K562 (cell line): ENCODE data around the gene PRKACA. TPM values are rescaled to one million over a fixed set of nuclear protein-coding genes. Genes with fewer than 3 reads are reported as not detected.

Experiments used
- CCNT2 ChIP-seq: IDR thresholded peaks from 2 replicates; pipeline ENCODE4 v1.6.1; 2011; ENCODE audit warnings: borderline replicate concordance, low read depth, mild to moderate bottlenecking, moderate library complexity, mixed read lengths, low read length; ENCODE audit not compliant: insufficient read length; ENCODE audit errors: extremely low read depth
- DIDO1 ChIP-seq: fragments of 450-650 bp; IDR thresholded peaks from 2 replicates; pipeline ENCODE4 v1.6.1; 2016; ENCODE audit warnings: low read depth, missing biosample characterization, missing genetic modification characterization
- GABPA ChIP-seq: fragments of 200-800 bp; sonication (Bioruptor generic); conservative IDR thresholded peaks from 2 replicates; pipeline ENCODE4 v1.6.1; 2016; ENCODE audit warnings: low read depth, missing genetic modification characterization, missing compliant biosample characterization
- MAZ ChIP-seq, 2 experiments: fragments of 450-650 bp in 1 of 2; sonication (generic) in 1 of 2; formaldehyde crosslinking; IDR thresholded peaks in 1 of 2; conservative IDR thresholded peaks in 1 of 2; 2 replicates each; pipeline versions ENCODE4 v1.4.0 to v1.5.0; 2020; ENCODE audit warnings: mild to moderate bottlenecking in 1 of 2, missing genetic modification reagents in 1 of 2
- REST ChIP-seq, 2 experiments: fragments of 450-650 bp; formaldehyde crosslinking in 1 of 2; IDR thresholded peaks; 2 replicates each; pipeline versions ENCODE4 v1.4.0 to v1.6.1; 2014 to 2020; ENCODE audit warnings: mild to moderate bottlenecking in 2 of 2, borderline replicate concordance in 1 of 2, low read depth in 1 of 2
- SMAD1 ChIP-seq: fragments of 150-350 bp; IDR thresholded peaks from 2 replicates; pipeline ENCODE4 v1.6.1; 2014; ENCODE audit warnings: low read length, low read depth; ENCODE audit not compliant: partially characterized antibody
- TAF15 ChIP-seq: fragments of 200-400 bp; formaldehyde crosslinking; IDR thresholded peaks from 2 replicates; pipeline ENCODE4 v1.6.1; 2017; ENCODE audit warnings: mild to moderate bottlenecking, low read depth, low read length, moderate library complexity
- ZBTB9 ChIP-seq: fragments of 450-650 bp; formaldehyde crosslinking; IDR thresholded peaks from 2 replicates; pipeline ENCODE4 v1.4.0; 2020; ENCODE audit warnings: mild to moderate bottlenecking, moderate library complexity
- ZNF511 ChIP-seq: sonication (generic); formaldehyde crosslinking; IDR thresholded peaks from 2 replicates; pipeline ENCODE4 v1.8.0; 2022; ENCODE audit warnings: mild to moderate bottlenecking, missing genetic modification reagents
- polyA plus RNA-seq, 8 experiments: library from polyadenylated mRNA; depleted of rRNA in 4 of 8; stranded (reverse) in 5 of 8; unstranded in 3 of 8; fragments of >200 nt; fragmentation: Nextera tagmentation in 2 of 8; fragmentation: Illumina TruSeq in 1 of 8; extraction: Ambion mirVana in 2 of 8; extraction: Trizol in 1 of 8; gene quantifications; 2 replicates each; pipeline versions ENCODE4 v1.2.1 to v1.2.3, GENCODE V29; 2011 to 2014; ENCODE audit warnings: inconsistent platforms in 1 of 8, missing spikeins in 1 of 8
- total RNA-seq, 7 experiments: library from RNA; depleted of rRNA in 6 of 7; stranded (reverse); fragments of >200 nt in 6 of 7; fragmentation: Illumina TruSeq in 2 of 7; extraction: Trizol in 2 of 7; gene quantifications; 2 replicates each; pipeline versions ENCODE4 v1.2.1 to v1.2.3, GENCODE V29; 2011 to 2021; ENCODE audit warnings: low replicate concordance in 1 of 7
- TF ChIP-seq, protein P1 (sequence below): fragments of 450-650 bp; IDR thresholded peaks from 2 replicates; pipeline ENCODE4 v1.6.1; 2018; ENCODE audit not compliant: partially characterized antibody

The PRKACA gene
- total and polyA plus RNA-seq, 9 of the 15 experiments (the other 6 are each of a cell fraction or from before 2014, with no cell fraction given) = 1.2 to 63.1 (median 13.0) TPM

- TF ChIP-seq, protein P1, sequence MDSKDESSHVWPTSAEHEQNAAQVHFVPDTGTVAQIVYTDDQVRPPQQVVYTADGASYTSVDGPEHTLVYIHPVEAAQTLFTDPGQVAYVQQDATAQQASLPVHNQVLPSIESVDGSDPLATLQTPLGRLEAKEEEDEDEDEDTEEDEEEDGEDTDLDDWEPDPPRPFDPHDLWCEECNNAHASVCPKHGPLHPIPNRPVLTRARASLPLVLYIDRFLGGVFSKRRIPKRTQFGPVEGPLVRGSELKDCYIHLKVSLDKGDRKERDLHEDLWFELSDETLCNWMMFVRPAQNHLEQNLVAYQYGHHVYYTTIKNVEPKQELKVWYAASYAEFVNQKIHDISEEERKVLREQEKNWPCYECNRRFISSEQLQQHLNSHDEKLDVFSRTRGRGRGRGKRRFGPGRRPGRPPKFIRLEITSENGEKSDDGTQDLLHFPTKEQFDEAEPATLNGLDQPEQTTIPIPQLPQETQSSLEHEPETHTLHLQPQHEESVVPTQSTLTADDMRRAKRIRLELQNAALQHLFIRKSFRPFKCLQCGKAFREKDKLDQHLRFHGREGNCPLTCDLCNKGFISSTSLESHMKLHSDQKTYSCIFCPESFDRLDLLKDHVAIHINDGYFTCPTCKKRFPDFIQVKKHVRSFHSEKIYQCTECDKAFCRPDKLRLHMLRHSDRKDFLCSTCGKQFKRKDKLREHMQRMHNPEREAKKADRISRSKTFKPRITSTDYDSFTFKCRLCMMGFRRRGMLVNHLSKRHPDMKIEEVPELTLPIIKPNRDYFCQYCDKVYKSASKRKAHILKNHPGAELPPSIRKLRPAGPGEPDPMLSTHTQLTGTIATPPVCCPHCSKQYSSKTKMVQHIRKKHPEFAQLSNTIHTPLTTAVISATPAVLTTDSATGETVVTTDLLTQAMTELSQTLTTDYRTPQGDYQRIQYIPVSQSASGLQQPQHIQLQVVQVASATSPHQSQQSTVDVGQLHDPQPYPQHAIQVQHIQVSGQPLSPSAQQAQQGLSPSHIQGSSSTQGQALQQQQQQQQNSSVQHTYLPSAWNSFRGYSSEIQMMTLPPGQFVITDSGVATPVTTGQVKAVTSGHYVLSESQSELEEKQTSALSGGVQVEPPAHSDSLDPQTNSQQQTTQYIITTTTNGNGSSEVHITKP = peak; percentile 35
- TF ChIP-seq SMAD1 (no peak), DIDO1 (tag) (no peak), CCNT2 (peak; percentile 72), MAZ (CRISPR knock-in tag; conservative IDR thresholded peaks at IDR 0.05 in 1 of 2, IDR thresholded peaks at IDR 0.05 in 1 of 2) (peak in 1 of 2 experiments; percentile 22; a peak in 2 of 4 replicates), TAF15 (no peak), GABPA (0 out of 2 replicates have a peak, but pooled peaks have one; percentile 20), ZNF511 (no peak), REST (IDR thresholded peaks at IDR 0.05; ENCODE audit: borderline replicate concordance) (no peak; the same call in 1 of the 2 replicates), REST (CRISPR knock-in tag; IDR thresholded peaks at IDR 0.05; ENCODE audit: low read depth) (peak; percentile 70), ZBTB9 (CRISPR knock-in tag) (peak; percentile 72; the same call in 1 of the 2 replicates)
Observed at GRCh38 chr19:14118165-14119051, 846 bp upstream of the PRKACA start (continued).
